RWPE1 (cell line): ENCODE results near the gene SYT2.
"Not testable (repeated sequence)": the region's sequence is repeated elsewhere in the genome, so short reads cannot be mapped to it uniquely, and the experiment has no call there.

Experiments
- CTCF ChIA-PET: fragments of 350-600 bp; sonication (Branson Sonifier 250); formaldehyde crosslinking; extraction: SDS; loops from one replicate; lab custom pipeline; 2021; lab: Yijun Ruan, JAX
- POLR2A ChIA-PET: fragments of 400-600 bp; formaldehyde crosslinking; extraction: SDS; loops from one replicate; lab custom pipeline; 2020; ENCODE audit warnings: antibody characterized with exemption; ENCODE audit not compliant: low non-redundant PET; lab: Yijun Ruan, JAX
- DNase-seq: peaks from one replicate; pipeline ENCODE4 v3.0.0; 2012; ENCODE audit warnings: low spot score
- H3K27ac ChIP-seq: fragments of 450-650 bp; 2 replicates; pipeline ENCODE4 v1.5.1; 2017
- TF ChIP-seq, protein P1 (sequence below): fragments of 450-650 bp; conservative IDR thresholded peaks from 2 replicates; pipeline ENCODE4 v1.5.1; 2017; ENCODE audit warnings: low read depth, mild to moderate bottlenecking

The SYT2 gene

GRCh38 chr1:202643397-202644218 is 66.6 kb downstream of the SYT2 start:
- POLR2A ChIA-PET, result no interaction called here
- TF ChIP-seq, protein P1, sequence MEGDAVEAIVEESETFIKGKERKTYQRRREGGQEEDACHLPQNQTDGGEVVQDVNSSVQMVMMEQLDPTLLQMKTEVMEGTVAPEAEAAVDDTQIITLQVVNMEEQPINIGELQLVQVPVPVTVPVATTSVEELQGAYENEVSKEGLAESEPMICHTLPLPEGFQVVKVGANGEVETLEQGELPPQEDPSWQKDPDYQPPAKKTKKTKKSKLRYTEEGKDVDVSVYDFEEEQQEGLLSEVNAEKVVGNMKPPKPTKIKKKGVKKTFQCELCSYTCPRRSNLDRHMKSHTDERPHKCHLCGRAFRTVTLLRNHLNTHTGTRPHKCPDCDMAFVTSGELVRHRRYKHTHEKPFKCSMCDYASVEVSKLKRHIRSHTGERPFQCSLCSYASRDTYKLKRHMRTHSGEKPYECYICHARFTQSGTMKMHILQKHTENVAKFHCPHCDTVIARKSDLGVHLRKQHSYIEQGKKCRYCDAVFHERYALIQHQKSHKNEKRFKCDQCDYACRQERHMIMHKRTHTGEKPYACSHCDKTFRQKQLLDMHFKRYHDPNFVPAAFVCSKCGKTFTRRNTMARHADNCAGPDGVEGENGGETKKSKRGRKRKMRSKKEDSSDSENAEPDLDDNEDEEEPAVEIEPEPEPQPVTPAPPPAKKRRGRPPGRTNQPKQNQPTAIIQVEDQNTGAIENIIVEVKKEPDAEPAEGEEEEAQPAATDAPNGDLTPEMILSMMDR, result no peak
- DNase-seq, result no peak
- CTCF ChIA-PET, result no interaction called here
- no peak overlapping the region for H3K27ac ChIP-seq

- ChIA-PET CTCF (interaction anchor here (0.5 kb wide), 1 partner anchor 300 kb away, joined by 4 read pairs; no protein-coding TSS in a partner anchor), POLR2A (no interaction called here)
Measured at GRCh38 chr1:202642619-202643291, 67.5 kb downstream of the SYT2 start.

DNA sequence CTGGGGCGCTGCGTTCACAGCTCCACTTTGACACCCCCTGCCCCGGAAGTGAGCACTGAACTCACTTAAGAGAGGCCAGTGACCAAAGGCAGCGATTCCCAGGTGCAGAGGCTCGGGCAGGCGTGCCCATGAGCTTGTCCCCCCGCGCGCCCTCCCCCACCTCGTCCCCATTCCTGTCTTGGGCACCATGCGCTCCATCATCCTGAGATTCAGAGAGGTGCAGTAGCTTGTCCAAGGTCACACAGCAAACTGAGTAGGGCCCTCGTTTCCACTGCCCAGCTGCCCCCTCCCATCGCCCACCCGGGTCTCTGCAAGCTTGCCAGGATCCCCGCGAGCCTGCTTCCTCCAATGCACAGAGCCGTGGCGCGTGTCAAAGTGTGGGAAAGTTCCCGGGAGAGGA is 68.0 kb downstream of the SYT2 start:
- CTCF ChIA-PET, result interaction anchor here (0.5 kb wide), 1 partner anchor 300 kb away, joined by 4 read pairs; no protein-coding TSS in a partner anchor
- POLR2A ChIA-PET, result no interaction called here
- no peak for DNase-seq
- TF ChIP-seq, protein P1, result no peak
- H3K27ac ChIP-seq, result no peak overlapping the region

More at GRCh38 chr1:202642619-202643291, 67.5 kb downstream of the SYT2 start:
- DNase-seq, result no peak
- no peak overlapping the region for H3K27ac ChIP-seq
- TF ChIP-seq, protein P1, result no peak

- ChIA-PET POLR2A (no interaction called here), CTCF (no interaction called here)
- no peak overlapping the region for H3K27ac ChIP-seq
- TF ChIP-seq, protein P1, result no peak
- DNase-seq, result no peak
Measured at GRCh38 chr1:202639500-202639899, 70.8 kb downstream of the SYT2 start.

DNA sequence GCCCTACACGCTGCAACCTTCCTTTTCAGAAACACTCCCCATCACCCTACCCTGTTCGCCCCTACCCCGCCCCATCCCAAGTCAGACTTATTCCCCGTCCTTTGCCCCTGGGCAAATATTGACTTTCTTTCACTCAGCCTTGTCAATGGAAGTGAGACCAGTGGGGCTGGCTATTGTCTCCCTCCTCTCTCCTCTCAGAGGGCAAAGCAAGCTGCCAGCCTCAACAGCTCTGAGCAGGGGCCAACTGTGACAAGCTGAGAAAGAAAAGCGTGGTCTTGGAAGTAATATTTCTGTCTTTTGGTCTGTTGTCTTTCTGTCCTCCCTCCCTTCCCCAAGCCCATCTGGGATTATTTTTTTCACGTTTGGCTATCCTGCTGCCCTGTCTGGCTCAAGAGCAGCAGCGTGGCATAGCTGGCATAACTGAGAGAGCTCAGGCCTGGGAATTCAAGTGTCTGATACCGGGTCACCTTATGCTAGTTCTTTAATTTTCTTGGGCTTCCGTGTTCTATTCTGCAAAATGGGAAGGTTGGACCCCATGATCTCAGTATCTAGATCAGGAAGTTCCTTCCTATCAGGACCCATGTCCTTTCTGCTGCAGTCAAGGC is 71.5 kb downstream of the SYT2 start:
- POLR2A ChIA-PET, H3K27ac ChIP-seq, CTCF ChIA-PET, DNase-seq: not testable (repeated sequence)

GRCh38 chr1:202638019-202638700 is 72.1 kb downstream of the SYT2 start:
- ChIA-PET CTCF (interaction anchor here (0.6 to 0.7 kb wide), 2 partner anchors 10 to 15 kb away, joined by 3 read pairs; no protein-coding TSS in a partner anchor), POLR2A (no interaction called here)
- TF ChIP-seq, protein P1, result no peak
- DNase-seq, result no peak
- no peak overlapping the region for H3K27ac ChIP-seq

DNA sequence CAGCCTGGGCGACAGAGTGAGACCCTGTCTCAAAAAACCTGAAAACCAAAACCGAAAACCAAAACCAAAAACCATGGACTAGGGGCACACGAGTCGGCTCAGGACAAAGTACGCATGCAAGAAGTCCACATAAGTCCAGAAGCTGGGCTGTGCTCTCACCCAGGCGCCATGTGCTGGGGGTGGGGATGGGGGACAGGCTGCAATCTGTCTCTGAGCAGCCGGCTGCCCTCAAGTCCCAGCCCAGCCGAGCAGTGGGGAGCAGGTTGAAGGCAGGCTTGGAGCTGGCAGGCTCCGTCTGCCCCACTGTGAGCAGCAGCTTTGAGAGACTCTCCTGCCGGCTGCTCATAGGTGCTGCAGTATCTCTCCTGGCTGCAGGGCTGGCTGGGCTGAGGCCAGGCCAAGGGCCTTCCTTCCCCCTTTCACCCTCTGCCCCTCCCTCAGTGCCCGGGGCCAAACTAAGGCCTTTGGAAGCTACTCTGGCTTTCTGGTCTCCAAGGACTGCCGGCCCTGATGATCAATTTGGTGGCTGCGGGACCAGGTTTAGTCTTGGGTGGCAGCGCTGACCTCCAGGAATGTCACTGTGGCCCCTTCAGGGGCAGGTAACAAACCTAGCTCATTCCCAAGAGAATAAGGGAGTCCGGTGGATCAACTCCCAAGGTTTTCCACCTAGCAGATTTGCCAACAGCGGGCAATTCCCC is 72.8 kb downstream of the SYT2 start:
- H3K27ac ChIP-seq, DNase-seq, POLR2A ChIA-PET: not testable (repeated sequence)
- CTCF ChIA-PET, result interaction anchor here (0.6 to 0.7 kb wide), 2 partner anchors 9 to 16 kb away, joined by 3 read pairs; no protein-coding TSS in a partner anchor

- DNase-seq, POLR2A ChIA-PET, H3K27ac ChIP-seq, CTCF ChIA-PET: not testable (repeated sequence)
Measured at GRCh38 chr1:202636171-202636570, 74.1 kb downstream of the SYT2 start.
